Activated CD8-positive, alpha-beta memory T cell treated with anti-CD3 and anti-CD28 coated beads for 1 hour (primary cell): ENCODE measurements around the gene TPRN.
"Not testable (repeated sequence)": the region's sequence is repeated elsewhere in the genome, so short reads cannot be mapped to it uniquely, and the experiment has no call there.

Experiments
- DNase-seq, 2 donors: peaks; one replicate each; pipeline ENCODE4 v3.0.0-alpha.2; 2020; ENCODE audit warnings: low read depth in 1 of 2; ENCODE audit errors: extremely low read depth in 1 of 2

The TPRN gene

GRCh38 chr9:137200311-137201204 is at the start of gene TPRN:
TPRN (minus strand) TSS chr9:137200741; CDS start chr9:137200711, 30 bp downstream.
- peak; percentile 95 to 96 for DNase-seq

GRCh38 chr9:137247916-137248175 is 47.3 kb upstream of the TPRN start:
- no peak for DNase-seq

GRCh38 chr9:137247135-137247915 is 46.8 kb upstream of the TPRN start:
- no peak for DNase-seq

GRCh38 chr9:137245450-137246421 is 45.2 kb upstream of the TPRN start:
- no peak for DNase-seq

- DNase-seq: no peak
These were observed 44.2 kb upstream of the TPRN start for GRCh38 chr9:137244486-137245449.

- no peak for DNase-seq
These were observed 43.3 kb upstream of the TPRN start for GRCh38 chr9:137243626-137244485.

- not testable (repeated sequence) for DNase-seq
These were observed 42.7 kb upstream of the TPRN start for GRCh38 chr9:137243266-137243625.

GRCh38 chr9:137242269-137243203 is 42.0 kb upstream of the TPRN start:
- DNase-seq: no peak

GRCh38 chr9:137241490-137242268 is 41.1 kb upstream of the TPRN start:
- DNase-seq: peak; percentile 48 to 56

GRCh38 chr9:137240841-137241489 is 40.4 kb upstream of the TPRN start, which contains the start of gene TUBB4B:
TUBB4B (plus strand) TSS chr9:137241287; CDS start chr9:137241361, 74 bp downstream.
- peak; percentile 92 to 97 for DNase-seq

GRCh38 chr9:137240318-137240840 is 39.8 kb upstream of the TPRN start:
- DNase-seq: peak; percentile 21 to 45

GRCh38 chr9:137239541-137240200 is 39.1 kb upstream of the TPRN start:
- not testable (repeated sequence) for DNase-seq

GRCh38 chr9:137237759-137238726 is 37.5 kb upstream of the TPRN start:
- DNase-seq: no peak

GRCh38 chr9:137236936-137237421 is 36.4 kb upstream of the TPRN start:
- no peak for DNase-seq
